Gastrocnemius medialis (tissue), 4 donors: ENCODE measurements around the gene CFAP45. TPM values are rescaled to one million over a fixed set of nuclear protein-coding genes. Genes with fewer than 3 reads are reported as not detected.

ENCODE experiments used
- ATAC-seq, 2 donors: fragments of 150-250 bp; one replicate each; pipeline ENCODE4 v1.9.1; 2016
- DNase-seq, 2 donors: peaks; one replicate each; pipeline ENCODE4 v3.0.0-alpha.2; 2019
- H3K27ac ChIP-seq, 4 donors: fragments of 200-600 bp; sonication (generic); 1 replicate in 1 of 4; 2 replicates in 3 of 4; pipeline ENCODE4 v1.5.1; 2016 to 2018; ENCODE audit warnings: mild to moderate bottlenecking in 2 of 4, moderate library complexity in 1 of 4
- H3K27me3 ChIP-seq, 3 donors: fragments of 200-600 bp; sonication (generic) in 2 of 3; 1 replicate in 1 of 3; 2 replicates in 2 of 3; pipeline versions ENCODE4 v1.5.1 to v1.6.0; 2016 to 2019; ENCODE audit warnings: mild to moderate bottlenecking in 1 of 3, moderate library complexity in 1 of 3
- H3K36me3 ChIP-seq, 2 donors: fragments of 200-600 bp; sonication (generic) in 1 of 2; one replicate each; pipeline ENCODE4 v1.5.1; 2017 to 2018
- H3K4me1 ChIP-seq, 2 donors: fragments of 200-600 bp; sonication (generic) in 1 of 2; one replicate each; pipeline ENCODE4 v1.5.1; 2016 to 2017; ENCODE audit warnings: mild to moderate bottlenecking in 2 of 2
- H3K4me3 ChIP-seq, 4 donors: fragments of 200-600 bp; sonication (generic) in 3 of 4; 1 replicate in 1 of 4; 2 replicates in 3 of 4; pipeline ENCODE4 v1.5.1; 2016 to 2019; ENCODE audit warnings: mild to moderate bottlenecking in 2 of 4
- H3K9me3 ChIP-seq, 3 donors: fragments of 200-600 bp; sonication (generic) in 2 of 3; 1 replicate in 1 of 3; 2 replicates in 2 of 3; pipeline ENCODE4 v1.5.1; 2016 to 2019
- CTCF ChIP-seq, 5 experiments: fragments of 450-650 bp in 3 of 5; fragments of 200-600 bp in 2 of 5; sonication (generic) in 2 of 5; IDR thresholded peaks in 4 of 5; conservative IDR thresholded peaks in 1 of 5; 1 replicate in 4 of 5; 2 replicates in 1 of 5; pipeline ENCODE4 v1.5.1; 2016 to 2019; ENCODE audit warnings: antibody characterized with exemption in 5 of 5, mild to moderate bottlenecking in 3 of 5, moderate library complexity in 3 of 5
- POLR2A ChIP-seq, 2 donors: fragments of 450-650 bp; IDR thresholded peaks; one replicate each; pipeline ENCODE4 v1.6.1; 2017; ENCODE audit warnings: antibody characterized with exemption in 2 of 2, mild to moderate bottlenecking in 2 of 2, moderate library complexity in 2 of 2
- in situ Hi-C, 4 donors: fragments of 200-750 bp; cut with MboI; loops; one replicate each; pipeline versions ENCODE4 v1.15.0 to v1.8.0; 2017; ENCODE audit warnings: low sequenced_read_pairs in 4 of 4
- intact Hi-C: fragments of 100-400 bp; cut with DNase I; formaldehyde crosslinking; loops from one replicate; pipeline ENCODE4 v1.15.1; 2023; ENCODE audit warnings: low total_unique reads
- total RNA-seq, 4 donors: library from RNA; depleted of rRNA; stranded (reverse); fragments of >200 nt; gene quantifications; one replicate each; pipeline versions ENCODE4 v1.1.0 to v1.2.3, GENCODE V29; 2016

CFAP45 gene
- total RNA-seq, 4 donors from 2014 or later: not detected

- in situ Hi-C loops (no loop called here), intact Hi-C loops (no loop called here)
- Histone ChIP-seq H3K4me1 (peaks cover 23 to 37% of the 10 kb centered on the region in 2 donors), H3K9me3 (no peaks in the 10 kb centered on the region), H3K4me3 (no peak overlapping the region), H3K27ac (peak overlapping the region; percentile 6 to 94 (median 18)), H3K36me3 (peaks cover 0 to 14% of the 10 kb centered on the region in 2 donors), H3K27me3 (peaks cover 0 to 3% (median under 1%) of the 10 kb centered on the region in 3 donors)
- ATAC-seq: no peak
- no peak for DNase-seq
- TF ChIP-seq CTCF (IDR thresholded peaks at IDR 0.05 in 4 of 5, conservative IDR thresholded peaks at IDR 0.05 in 1 of 5) (no peak), POLR2A (IDR thresholded peaks at IDR 0.05) (no peak)
These were observed 19.4 kb upstream of the CFAP45 start for GRCh38 chr1:159919236-159919865.

GRCh38 chr1:159918352-159919200, 18.6 kb upstream of the CFAP45 start:
- ATAC-seq (no peak), DNase-seq (no peak)
- peaks cover 23 to 37% of the 10 kb centered on the region in 2 donors for H3K4me1 ChIP-seq
- peaks cover 0 to 14% of the 10 kb centered on the region in 2 donors for H3K36me3 ChIP-seq
- H3K27me3 ChIP-seq: peaks cover 0 to 3% (median 0%) of the 10 kb centered on the region in 3 donors
- intact Hi-C loops (no loop called here), in situ Hi-C loops (no loop called here)
- TF ChIP-seq CTCF (IDR thresholded peaks at IDR 0.05 in 4 of 5, conservative IDR thresholded peaks at IDR 0.05 in 1 of 5): no peak
- no peak for TF ChIP-seq POLR2A (IDR thresholded peaks at IDR 0.05)
- H3K4me3 ChIP-seq: no peak overlapping the region
- no peaks in the 10 kb centered on the region for H3K9me3 ChIP-seq
- H3K27ac ChIP-seq: peak overlapping the region in 1 of 4 donors; percentile 94

GRCh38 chr1:159917533-159918351, 17.8 kb upstream of the CFAP45 start:
- ATAC-seq (no peak), DNase-seq (no peak)
- H3K4me3 ChIP-seq: no peak overlapping the region
- H3K27me3 ChIP-seq: no peaks in the 10 kb centered on the region
- H3K36me3 ChIP-seq: peaks cover 0 to 14% of the 10 kb centered on the region in 2 donors
- peaks cover 23 to 37% of the 10 kb centered on the region in 2 donors for H3K4me1 ChIP-seq
- in situ Hi-C loops: no loop called here
- H3K9me3 ChIP-seq: no peaks in the 10 kb centered on the region
- H3K27ac ChIP-seq: no peak overlapping the region
- no peak for TF ChIP-seq CTCF (IDR thresholded peaks at IDR 0.05 in 4 of 5, conservative IDR thresholded peaks at IDR 0.05 in 1 of 5)
- TF ChIP-seq POLR2A (IDR thresholded peaks at IDR 0.05): no peak
- intact Hi-C loops: no loop called here

- Histone ChIP-seq H3K27ac (peak overlapping the region in 1 of 4 donors; percentile 18), H3K4me1 (peaks cover 15 to 32% of the 10 kb centered on the region in 2 donors), H3K4me3 (no peak overlapping the region), H3K36me3 (peaks cover 0 to 14% of the 10 kb centered on the region in 2 donors), H3K9me3 (no peaks in the 10 kb centered on the region), H3K27me3 (no peaks in the 10 kb centered on the region)
- in situ Hi-C loops (no loop called here), intact Hi-C loops (no loop called here)
- DNase-seq: no peak
- no peak for ATAC-seq
- no peak for TF ChIP-seq CTCF (IDR thresholded peaks at IDR 0.05 in 4 of 5, conservative IDR thresholded peaks at IDR 0.05 in 1 of 5)
These were observed 16.5 kb upstream of the CFAP45 start for GRCh38 chr1:159916242-159917051.
